Heart left ventricle (tissue), 16 donors: Measurements from ENCODE around the gene GRAMD1C. TPM values are rescaled to one million over a fixed set of nuclear protein-coding genes. Genes with fewer than 3 reads are reported as not detected.

ENCODE experiments used
- ATAC-seq, 4 donors: fragments of 200-7000 bp; cut with Tn5 transposase; one replicate each; pipeline ENCODE4 v1.9.1; 2020 to 2022; ENCODE audit warnings: moderate library complexity in 4 of 4, mild to moderate bottlenecking in 3 of 4, moderate number of reproducible peaks in 1 of 4
- DNase-seq, 5 donors: peaks; one replicate each; pipeline ENCODE4 v3.0.0-alpha.2; 2020
- H3K27ac ChIP-seq, 12 donors: fragments of 200-600 bp; sonication (generic) in 4 of 12; one replicate each; pipeline versions ENCODE4 v1.5.0 to v1.8.0; 2016 to 2022; ENCODE audit warnings: mild to moderate bottlenecking in 2 of 12
- H3K27me3 ChIP-seq, 9 donors: fragments of 200-600 bp; sonication (generic) in 2 of 9; one replicate each; pipeline versions ENCODE4 v1.5.1 to v1.8.0; 2016 to 2022; ENCODE audit warnings: mild to moderate bottlenecking in 3 of 9
- H3K36me3 ChIP-seq, 9 donors: fragments of 200-600 bp; sonication (generic) in 2 of 9; one replicate each; pipeline versions ENCODE4 v1.5.0 to v1.8.0; 2018 to 2022; ENCODE audit warnings: mild to moderate bottlenecking in 2 of 9
- H3K4me1 ChIP-seq, 12 donors: fragments of 200-600 bp; sonication (generic) in 4 of 12; one replicate each; pipeline versions ENCODE4 v1.5.0 to v1.8.0; 2016 to 2022; ENCODE audit warnings: mild to moderate bottlenecking in 3 of 12
- H3K4me3 ChIP-seq, 12 donors: fragments of 200-600 bp; sonication (generic) in 4 of 12; one replicate each; pipeline versions ENCODE4 v1.5.0 to v1.8.0; 2017 to 2022; ENCODE audit warnings: mild to moderate bottlenecking in 9 of 12, moderate library complexity in 4 of 12
- H3K9me3 ChIP-seq, 12 donors: fragments of 200-600 bp; sonication (generic) in 4 of 12; one replicate each; pipeline versions ENCODE4 v1.5.0 to v1.8.0; 2016 to 2022; ENCODE audit warnings: mild to moderate bottlenecking in 1 of 12
- CTCF ChIP-seq, 12 donors: fragments of 200-600 bp; sonication (generic) in 4 of 12; IDR thresholded peaks; one replicate each; pipeline versions ENCODE4 v1.5.0 to v1.8.0; 2018 to 2022; ENCODE audit warnings: antibody characterized with exemption in 12 of 12, mild to moderate bottlenecking in 5 of 12
- POLR2A ChIP-seq, 2 donors: fragments of 450-650 bp; IDR thresholded peaks; one replicate each; pipeline ENCODE4 v1.6.1; 2017; ENCODE audit warnings: antibody characterized with exemption in 2 of 2, mild to moderate bottlenecking in 2 of 2, moderate library complexity in 2 of 2
- WGBS, 4 donors: extraction: QIAGEN DNeasy Blood & Tissue Kit in 2 of 4; methylation state at CpG; one replicate each; pipeline versions ENCODE4 v1.1.5 to v1.1.7; 2013 to 2018; 5-methylcytosine and 5-hydroxymethylcytosine counted together
- intact Hi-C, 10 donors: fragments of 100-400 bp; cut with DNase I; formaldehyde crosslinking; loops; one replicate each; pipeline versions ENCODE4 v1.11.1 to v1.14.2; 2022
- polyA plus RNA-seq, 2 donors: library from polyadenylated mRNA; stranded (reverse); fragments of 200-250 nt; gene quantifications; one replicate each; pipeline ENCODE4 v1.2.3, GENCODE V29; 2013
- total RNA-seq, 9 donors: library from RNA; depleted of rRNA in 2 of 9; stranded (reverse); fragments of >200 nt in 2 of 9; fragmentation: NEBNext Ultra II Directional in 3 of 9; extraction: Animal tissue kit (Norgen Biotek cat#: 25700) in 3 of 9; gene quantifications; one replicate each; pipeline versions ENCODE4 v1.1.0 to v1.2.4, GENCODE V29; 2016 to 2023
- donor health status: ischemic (EF 13 %, LVEDD 7.1; RV severe dilation, severe dysfunction).
- donor health status: healthy with polysubstance abuse.
- donor health status: DM: no; HTN: yes; CAD: no.
- donor health status: DM: no; HTN: no; CAD: no.
- donor health status: ischemic (EF 25% LVEDD 6.9; RV normal size, moderate dysfunction).
- donor health status: ischemic (EF 25% LVEDD 5.7; RV mildly dilated, moderate dysfunction).
- donor health status: healthy.
- donor health status: DM: yes; HTN: yes; CAD: no.
- donor health status: ischemic (EF 35%, LVEDD 5.7; RV mildly dilated, moderate dysfunction).
- donor health status: nonischemic (EF 11% LVEDD 7.7; RV severe dilation, severe dysfunction).
- donor health status: DM: yes; HTN: yes; CAD: no.
- donor health status: PGD.
- donor health status: ischemic (EF 29% LVEDD 5.4; RV normal size, mild dysfunction).
- donor health status: nonischemic (EF 23%, LVEDD 6.1; RV moderate dilation, normal function).

GRAMD1C gene
- total and polyA plus RNA-seq, 11 donors: 0.49 to 5.6 (median 1.2) TPM

DNA sequence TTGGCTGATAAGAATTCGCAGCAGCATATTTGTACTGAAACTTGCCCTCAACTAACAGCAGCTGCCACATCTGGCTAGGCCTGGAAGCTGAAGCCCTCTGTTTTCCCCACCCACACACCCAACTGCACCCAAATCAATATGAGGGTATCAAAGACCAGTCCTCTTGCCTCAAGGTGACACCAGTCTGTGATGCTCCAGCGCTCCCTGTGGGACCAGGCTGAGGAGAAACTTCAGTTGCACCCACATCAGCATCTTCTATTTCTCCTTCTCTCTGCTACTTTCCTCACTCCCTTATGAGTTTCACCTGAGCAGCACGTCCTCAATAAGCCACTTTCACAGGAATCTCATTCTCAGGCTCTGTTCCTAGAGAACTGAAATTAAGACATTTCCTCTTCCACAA is 18.7 kb upstream of the GRAMD1C start:
- no peaks in the 10 kb centered on the region for H3K27me3 ChIP-seq
- WGBS, 4 donors: 69 to 90% (median 87%) methylated on average over 3 of the region's 3 CpGs
- H3K27ac ChIP-seq: no peak overlapping the region
- intact Hi-C loops: no loop called here
- H3K36me3 ChIP-seq: no peaks in the 10 kb centered on the region
- TF ChIP-seq CTCF (IDR thresholded peaks at IDR 0.05) (no peak), POLR2A (IDR thresholded peaks at IDR 0.05) (no peak)
- no peaks in the 10 kb centered on the region for H3K9me3 ChIP-seq
- no peak for ATAC-seq
- no peak for DNase-seq
- H3K4me1 ChIP-seq: no peaks in the 10 kb centered on the region
- H3K4me3 ChIP-seq: no peak overlapping the region

GRCh38 chr3:113825090-113825489 is 13.5 kb upstream of the GRAMD1C start:
- no peak overlapping the region for H3K27ac ChIP-seq
- peaks cover 0 to 1% (median 0%) of the 10 kb centered on the region in 12 donors for H3K4me1 ChIP-seq
- 57 to 65% (median 62%) methylated on average over 2 of the region's 2 CpGs for WGBS, 4 donors
- H3K27me3 ChIP-seq: no peaks in the 10 kb centered on the region
- no peaks in the 10 kb centered on the region for H3K36me3 ChIP-seq
- ATAC-seq (no peak), DNase-seq (no peak)
- no peak overlapping the region for H3K4me3 ChIP-seq
- TF ChIP-seq POLR2A (IDR thresholded peaks at IDR 0.05): no peak
- TF ChIP-seq CTCF (IDR thresholded peaks at IDR 0.05): no peak
- H3K9me3 ChIP-seq: no peaks in the 10 kb centered on the region
- intact Hi-C loops: no loop called here

DNA sequence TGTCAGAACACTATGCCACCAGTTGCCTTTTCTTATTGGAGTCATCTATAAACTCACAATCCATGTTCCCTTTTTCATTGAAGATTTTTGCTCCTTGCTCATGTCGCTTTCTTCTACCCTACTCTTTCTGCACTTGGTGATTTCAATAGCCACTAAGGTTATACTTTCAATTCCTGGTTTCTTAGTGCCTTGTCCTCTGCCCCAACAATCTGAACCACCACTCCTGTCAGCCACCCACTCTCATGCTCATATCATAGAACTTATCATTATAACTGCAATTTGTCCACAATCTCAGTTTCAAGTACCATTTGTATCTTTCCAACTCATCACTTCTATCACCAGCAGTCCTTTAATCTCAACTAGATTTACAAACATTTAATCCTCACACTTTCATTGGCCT is 10.0 kb upstream of the GRAMD1C start:
- Histone ChIP-seq H3K4me3 (no peak overlapping the region), H3K27ac (no peak overlapping the region), H3K27me3 (no peaks in the 10 kb centered on the region), H3K4me1 (peaks cover 0 to 14% (median 0%) of the 10 kb centered on the region in 12 donors), H3K36me3 (no peaks in the 10 kb centered on the region), H3K9me3 (peaks cover 0 to 13% (median 0%) of the 10 kb centered on the region in 12 donors)
- intact Hi-C loops: no loop called here
- no peak for TF ChIP-seq CTCF (IDR thresholded peaks at IDR 0.05)
- TF ChIP-seq POLR2A (IDR thresholded peaks at IDR 0.05): no peak
- DNase-seq (no peak), ATAC-seq (no peak)
- 89 to 98% (median 90%) methylated on average over 1 of the region's 1 CpG for WGBS, 4 donors

DNA sequence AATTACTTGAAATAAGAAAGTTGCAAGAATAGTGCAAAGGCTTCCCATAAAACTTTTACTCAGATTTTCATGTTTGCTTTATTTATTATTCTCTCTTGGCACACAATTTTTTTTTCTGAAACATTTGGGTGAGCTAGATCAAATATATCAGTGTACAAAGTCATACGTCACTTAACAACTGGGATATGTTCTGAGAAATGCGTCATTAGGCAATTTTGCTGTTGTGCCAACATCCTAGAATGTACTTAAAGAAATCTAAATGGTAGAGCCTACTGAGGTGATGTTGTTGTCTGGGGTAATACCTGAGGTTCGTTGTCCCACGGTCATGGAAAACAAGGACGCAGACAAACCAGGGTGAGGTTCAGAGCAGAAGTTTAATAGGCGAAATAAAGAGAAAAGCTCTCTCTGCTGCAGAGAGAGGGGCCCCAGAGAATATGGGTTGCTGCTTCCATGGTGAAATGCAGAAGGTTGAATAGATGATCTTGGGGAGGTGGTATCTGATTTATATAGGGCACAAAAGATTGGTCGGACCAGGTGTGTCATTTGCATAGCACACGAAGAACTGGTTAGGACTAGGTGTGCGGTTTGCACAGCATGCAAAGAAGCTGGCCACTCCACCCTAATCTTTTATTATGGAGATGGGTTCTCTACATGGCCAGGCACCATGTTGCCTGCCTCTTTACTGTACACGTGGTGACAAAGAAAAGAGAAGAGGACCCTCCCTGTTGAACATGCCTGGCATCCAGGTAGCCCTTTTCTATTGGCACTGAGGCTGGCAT is 8.8 kb upstream of the GRAMD1C start:
- no peak overlapping the region for H3K27ac ChIP-seq
- no peaks in the 10 kb centered on the region for H3K36me3 ChIP-seq
- TF ChIP-seq CTCF (IDR thresholded peaks at IDR 0.05) (no peak), POLR2A (IDR thresholded peaks at IDR 0.05) (no peak)
- peaks cover 0 to 14% (median 0%) of the 10 kb centered on the region in 12 donors for H3K4me1 ChIP-seq
- DNase-seq (no peak), ATAC-seq (no peak)
- intact Hi-C loops: loop anchor here in 4 of 10 donors (10.0 kb wide), 4 partner anchors 85 to 1985 kb away; partner anchors contain the start of genes ATP6V1A (in 1 of the 4) and NAA50 (in 1 of the 4)
- H3K9me3 ChIP-seq: peaks cover 0 to 13% (median 0%) of the 10 kb centered on the region in 12 donors
- WGBS, 4 donors: 85 to 87% (median 86%) methylated on average over 10 of the region's 10 CpGs
- H3K4me3 ChIP-seq: no peak overlapping the region
- H3K27me3 ChIP-seq: no peaks in the 10 kb centered on the region
